Endothelial cell (in vitro differentiated cells): Measurements from ENCODE around the gene FPR1. TPM values are rescaled to one million over a fixed set of nuclear protein-coding genes. Genes with fewer than 3 reads are reported as not detected.

Experiments used
- DNase-seq: peaks from one replicate; pipeline ENCODE4 v3.0.0; 2021; ENCODE audit warnings: low spot score
- H3K27ac Mint-ChIP-seq: one replicate; pipeline ENCODE4 v1.8.0; 2021; ENCODE audit warnings: mixed read lengths, inconsistent platforms; ENCODE audit not compliant: unreplicated experiment
- H3K27me3 Mint-ChIP-seq: one replicate; pipeline ENCODE4 v1.8.0; 2021; ENCODE audit warnings: mild to moderate bottlenecking, moderate library complexity, mixed read lengths, inconsistent platforms; ENCODE audit not compliant: unreplicated experiment
- H3K36me3 Mint-ChIP-seq: one replicate; pipeline ENCODE4 v1.8.0; 2021; ENCODE audit warnings: mild to moderate bottlenecking, low read depth, mixed read lengths, inconsistent platforms; ENCODE audit not compliant: unreplicated experiment
- H3K4me1 Mint-ChIP-seq: one replicate; pipeline ENCODE4 v1.8.0; 2021; ENCODE audit warnings: mild to moderate bottlenecking, mixed read lengths, inconsistent platforms; ENCODE audit not compliant: unreplicated experiment
- H3K4me3 Mint-ChIP-seq: one replicate; pipeline ENCODE4 v1.8.0; 2021; ENCODE audit warnings: mild to moderate bottlenecking, mixed read lengths, inconsistent platforms; ENCODE audit not compliant: unreplicated experiment
- H3K9me3 Mint-ChIP-seq: one replicate; pipeline ENCODE4 v1.8.0; 2021; ENCODE audit warnings: mixed read lengths, inconsistent platforms; ENCODE audit not compliant: unreplicated experiment
- CTCF ChIP-seq: fragments of 200-600 bp; sonication (generic); IDR thresholded peaks from one replicate; pipeline ENCODE4 v1.5.0; 2021; ENCODE audit warnings: antibody characterized with exemption; ENCODE audit not compliant: unreplicated experiment
- total RNA-seq: library from RNA; stranded (reverse); fragmentation: NEBNext Ultra II Directional; extraction: Animal tissue kit (Norgen Biotek cat#: 25700); gene quantifications from one replicate; pipeline ENCODE4 v1.2.1, GENCODE V29; 2021; ENCODE audit not compliant: unreplicated experiment

Gene FPR1
- total RNA-seq, 1 donor from 2014 or later = 0.67 TPM

GRCh38 chr19:51737924-51738323 lies 13.8 kb downstream of the FPR1 start:
- Mint-ChIP-seq H3K27ac (no peak overlapping the region), H3K9me3 (no peaks in the 10 kb centered on the region), H3K4me3 (no peak overlapping the region), H3K27me3 (peaks cover 1% of the 10 kb centered on the region), H3K4me1 (no peaks in the 10 kb centered on the region), H3K36me3 (no peaks in the 10 kb centered on the region)
- no peak for TF ChIP-seq CTCF
- no peak for DNase-seq

GRCh38 chr19:51737389-51737788 lies 14.3 kb downstream of the FPR1 start:
- H3K27ac Mint-ChIP-seq = no peak overlapping the region
- H3K4me3 Mint-ChIP-seq = no peak overlapping the region
- DNase-seq = no peak
- H3K9me3 Mint-ChIP-seq = no peaks in the 10 kb centered on the region
- peaks cover 1% of the 10 kb centered on the region for H3K27me3 Mint-ChIP-seq
- H3K4me1 Mint-ChIP-seq = no peaks in the 10 kb centered on the region
- no peak for TF ChIP-seq CTCF
- H3K36me3 Mint-ChIP-seq = no peaks in the 10 kb centered on the region

GRCh38 chr19:51735759-51736449 lies 15.8 kb downstream of the FPR1 start:
- H3K27ac Mint-ChIP-seq = no peak overlapping the region
- no peak overlapping the region for H3K4me3 Mint-ChIP-seq
- no peaks in the 10 kb centered on the region for H3K4me1 Mint-ChIP-seq
- H3K27me3 Mint-ChIP-seq = peaks cover 1% of the 10 kb centered on the region
- DNase-seq = no peak
- TF ChIP-seq CTCF = no peak
- H3K36me3 Mint-ChIP-seq = no peaks in the 10 kb centered on the region
- peaks cover 4% of the 10 kb centered on the region for H3K9me3 Mint-ChIP-seq

GRCh38 chr19:51733742-51734522 lies 17.7 kb downstream of the FPR1 start:
- peaks cover 2% of the 10 kb centered on the region for H3K27me3 Mint-ChIP-seq
- H3K9me3 Mint-ChIP-seq = peaks cover 8% of the 10 kb centered on the region
- H3K36me3 Mint-ChIP-seq = peaks cover 1% of the 10 kb centered on the region

More at GRCh38 chr19:51733742-51734522, 17.7 kb downstream of the FPR1 start:
- no peak for TF ChIP-seq CTCF
- no peak for DNase-seq
- Mint-ChIP-seq H3K4me1 (no peaks in the 10 kb centered on the region), H3K27ac (no peak overlapping the region), H3K4me3 (no peak overlapping the region)
